GM19025 (cell line): Measurements from ENCODE around the gene TMEM61.
"Not testable (repeated sequence)": the region's sequence is repeated elsewhere in the genome, so short reads cannot be mapped to it uniquely, and the experiment has no call there.

Experiments
- ATAC-seq: cut with Tn5 transposase; IDR thresholded peaks from one replicate; pipeline ENCODE4 v1.9.1; 2021; ENCODE audit warnings: mild to moderate bottlenecking, low read depth, moderate library complexity; ENCODE audit not compliant: unreplicated experiment

The TMEM61 gene

DNA sequence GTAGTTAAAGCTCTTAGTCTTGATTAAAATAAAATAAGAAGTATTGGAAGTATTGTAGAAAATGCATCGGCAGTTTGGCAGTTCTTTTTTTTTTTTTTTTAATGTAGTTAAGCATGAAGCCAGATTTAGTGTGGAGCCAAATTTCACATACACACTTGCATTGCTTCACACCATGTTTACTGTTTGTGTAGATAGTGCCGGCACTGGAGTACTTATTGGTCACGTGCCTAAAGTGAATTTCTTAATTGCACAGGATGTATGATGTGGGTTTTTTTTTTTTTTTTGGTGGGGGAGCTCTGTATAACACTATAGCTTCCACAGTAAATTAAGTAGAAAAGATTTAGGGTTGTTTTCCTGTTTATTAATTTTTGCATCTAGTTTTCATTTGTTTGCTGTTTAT lies 21.2 kb upstream of the TMEM61 start:
- no peak for ATAC-seq

DNA sequence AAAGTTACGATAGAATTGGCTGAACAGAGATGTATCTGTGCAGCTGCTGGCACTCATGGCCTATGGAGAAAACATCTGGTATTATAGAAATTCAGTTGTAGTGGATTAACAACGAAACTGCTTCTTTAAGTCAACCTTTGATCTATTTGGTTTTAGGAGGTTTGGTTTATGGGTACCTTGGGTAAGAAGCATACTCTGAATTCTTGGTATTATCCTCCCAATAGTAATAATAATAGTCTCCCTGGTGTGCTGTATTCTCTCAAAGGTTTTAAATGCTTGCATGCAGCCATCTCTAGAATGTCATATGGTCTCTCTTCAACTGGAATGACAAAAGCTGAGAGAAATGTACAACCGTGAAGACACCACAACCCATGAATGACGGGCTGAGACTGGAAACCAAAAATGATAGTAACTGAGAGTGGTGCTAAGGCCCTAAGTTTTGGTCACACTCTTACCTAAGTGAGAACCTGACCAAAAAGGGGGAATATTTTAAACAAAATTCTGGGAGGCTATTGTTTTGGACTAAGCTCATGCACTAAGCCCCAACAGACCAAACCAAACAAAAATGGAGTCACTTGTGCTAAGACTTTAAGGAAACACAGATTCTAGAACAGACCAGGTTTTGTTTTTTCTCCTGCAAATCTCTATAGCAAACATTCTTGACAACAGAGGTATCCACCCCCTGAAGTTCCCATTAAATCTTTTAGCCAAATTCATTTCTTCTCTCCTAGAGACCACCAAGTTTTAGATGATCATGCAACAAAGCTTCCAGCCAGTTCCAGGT lies 17.6 kb upstream of the TMEM61 start:
- ATAC-seq, result no peak

DNA sequence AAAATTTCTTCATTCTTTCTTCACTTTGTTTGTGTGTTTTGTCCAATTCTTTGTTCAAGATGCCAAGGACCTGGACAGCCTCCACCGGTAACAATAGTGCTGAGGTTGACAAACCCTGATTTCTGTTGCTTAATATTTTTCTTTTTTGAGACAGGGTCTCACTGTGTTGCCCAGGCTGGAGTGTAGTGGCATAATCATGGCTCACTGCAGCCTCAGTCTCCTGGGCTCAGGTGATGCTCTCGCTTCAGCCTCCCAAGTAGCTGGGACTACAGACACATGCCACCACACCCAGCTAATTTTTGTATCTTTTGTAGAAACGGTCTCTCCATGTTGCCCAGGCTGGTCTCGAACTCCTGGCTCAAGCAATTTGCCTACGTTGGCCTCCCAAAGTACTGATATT lies 16.6 kb upstream of the TMEM61 start:
- not testable (repeated sequence) for ATAC-seq

DNA sequence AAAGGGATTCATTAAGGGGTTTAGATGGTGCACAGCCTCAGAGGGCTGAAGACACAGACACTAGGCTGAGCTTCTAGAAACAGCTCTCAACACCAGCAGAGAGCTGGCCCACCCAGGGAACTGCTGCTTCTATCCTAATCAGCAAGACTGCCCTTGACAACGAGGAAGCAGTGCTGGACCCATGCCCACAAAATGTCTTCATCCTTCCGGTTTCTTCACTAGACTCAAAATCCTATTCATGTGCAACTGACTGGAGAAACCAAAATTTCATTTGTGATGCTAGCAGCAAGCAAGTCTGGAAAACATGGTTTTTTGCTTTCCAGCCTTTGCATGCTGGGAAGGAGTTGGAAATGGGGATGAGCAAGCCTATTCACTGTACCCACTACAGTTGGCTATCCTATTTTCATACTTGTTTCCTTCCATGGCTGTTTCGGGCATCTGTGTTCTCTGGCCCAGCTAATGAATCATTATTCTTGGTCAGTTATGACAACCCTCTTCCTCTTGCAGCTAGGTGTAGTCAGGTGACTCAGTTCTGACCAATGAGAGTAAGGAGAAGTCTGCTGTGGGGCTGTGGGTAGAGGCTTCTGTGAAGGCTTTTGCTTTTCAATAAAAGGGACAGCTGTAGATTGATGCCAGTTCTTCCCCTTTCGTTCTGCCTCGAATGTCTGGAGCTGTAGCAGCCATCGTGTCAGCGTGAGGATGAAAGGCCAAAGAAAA lies 14.6 kb upstream of the TMEM61 start:
- no peak for ATAC-seq

- no peak for ATAC-seq
These were observed 13.1 kb upstream of the TMEM61 start for GRCh38 chr1:54967372-54967771.

GRCh38 chr1:54968551-54968950 lies 11.9 kb upstream of the TMEM61 start:
- no peak for ATAC-seq

DNA sequence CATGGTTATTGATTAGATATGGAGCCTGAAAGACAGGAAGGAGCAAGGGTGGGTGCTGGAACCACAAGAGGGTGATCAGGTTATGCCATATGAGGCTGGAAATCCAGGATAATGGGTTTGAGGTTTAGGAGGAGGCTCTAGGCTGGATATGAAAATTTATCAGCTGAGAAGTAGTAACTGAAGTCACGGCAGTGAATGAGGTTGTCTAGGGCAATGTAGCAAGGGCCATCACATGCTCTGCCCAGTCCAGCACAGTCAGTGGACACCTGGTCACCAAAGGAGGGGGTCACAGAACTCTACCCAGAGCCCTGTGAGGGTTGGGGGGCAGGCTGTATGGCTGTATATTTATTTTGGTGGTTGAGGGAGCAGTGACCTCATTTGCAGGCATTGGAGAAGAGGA lies 10.5 kb upstream of the TMEM61 start:
- no peak for ATAC-seq

GRCh38 chr1:54970901-54971300 lies 9.5 kb upstream of the TMEM61 start:
- no peak for ATAC-seq

GRCh38 chr1:54971317-54971791 lies 9.1 kb upstream of the TMEM61 start:
- ATAC-seq, result peak; percentile 69

DNA sequence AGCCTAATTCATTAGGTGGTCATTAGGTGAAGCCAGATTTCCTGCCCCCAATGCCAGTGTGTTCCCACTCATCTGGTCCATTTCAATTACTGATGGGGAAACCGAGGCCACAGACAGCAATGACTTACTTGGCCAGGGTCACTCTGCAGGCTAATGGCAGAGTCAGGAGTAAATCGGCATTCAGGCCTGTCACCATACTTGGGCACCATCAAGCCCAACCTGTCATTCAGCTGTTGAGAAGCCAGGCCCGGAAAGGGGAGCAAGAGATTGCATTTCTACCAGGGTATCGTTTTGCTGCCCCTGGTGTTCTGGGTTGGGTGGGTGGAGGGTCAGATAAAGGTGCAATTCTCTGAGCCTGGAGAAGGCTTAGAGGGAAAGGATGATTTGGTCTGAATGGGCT lies 8.0 kb upstream of the TMEM61 start:
- ATAC-seq, result no peak

DNA sequence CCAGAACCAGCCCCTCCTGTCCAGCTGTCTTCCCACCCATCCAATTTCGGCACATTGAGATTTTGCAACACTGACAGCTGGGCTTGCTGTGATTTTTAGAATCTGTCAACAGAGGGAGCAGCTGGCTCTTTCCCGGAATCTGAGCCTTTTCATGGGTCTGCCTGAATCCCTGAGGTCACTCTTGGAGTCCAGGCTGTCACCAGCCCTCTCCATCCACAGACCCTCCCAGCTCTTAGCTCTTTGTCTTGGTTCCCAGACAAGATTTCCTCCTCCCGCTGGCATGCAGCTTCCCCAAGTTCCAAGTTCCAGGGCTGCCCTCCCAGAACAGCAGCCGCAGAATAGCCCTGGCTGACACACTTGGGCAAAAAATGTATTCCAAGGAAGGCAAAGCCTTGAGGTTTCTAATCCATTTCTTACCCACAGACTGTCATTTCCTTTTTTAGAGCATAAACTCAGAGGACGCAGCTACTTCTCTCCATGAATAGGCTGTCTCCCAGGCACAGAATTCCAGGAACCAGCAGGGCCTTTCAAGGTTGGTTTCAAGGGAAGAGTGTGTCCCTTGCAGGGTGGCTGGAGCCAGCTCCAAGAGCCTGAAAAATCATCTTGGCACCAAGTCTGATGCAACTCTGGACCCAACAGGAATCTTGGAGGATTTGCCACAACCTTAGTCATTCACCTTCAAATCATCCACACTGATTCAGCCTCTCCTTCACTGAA lies 7.1 kb upstream of the TMEM61 start:
- ATAC-seq, result no peak

DNA sequence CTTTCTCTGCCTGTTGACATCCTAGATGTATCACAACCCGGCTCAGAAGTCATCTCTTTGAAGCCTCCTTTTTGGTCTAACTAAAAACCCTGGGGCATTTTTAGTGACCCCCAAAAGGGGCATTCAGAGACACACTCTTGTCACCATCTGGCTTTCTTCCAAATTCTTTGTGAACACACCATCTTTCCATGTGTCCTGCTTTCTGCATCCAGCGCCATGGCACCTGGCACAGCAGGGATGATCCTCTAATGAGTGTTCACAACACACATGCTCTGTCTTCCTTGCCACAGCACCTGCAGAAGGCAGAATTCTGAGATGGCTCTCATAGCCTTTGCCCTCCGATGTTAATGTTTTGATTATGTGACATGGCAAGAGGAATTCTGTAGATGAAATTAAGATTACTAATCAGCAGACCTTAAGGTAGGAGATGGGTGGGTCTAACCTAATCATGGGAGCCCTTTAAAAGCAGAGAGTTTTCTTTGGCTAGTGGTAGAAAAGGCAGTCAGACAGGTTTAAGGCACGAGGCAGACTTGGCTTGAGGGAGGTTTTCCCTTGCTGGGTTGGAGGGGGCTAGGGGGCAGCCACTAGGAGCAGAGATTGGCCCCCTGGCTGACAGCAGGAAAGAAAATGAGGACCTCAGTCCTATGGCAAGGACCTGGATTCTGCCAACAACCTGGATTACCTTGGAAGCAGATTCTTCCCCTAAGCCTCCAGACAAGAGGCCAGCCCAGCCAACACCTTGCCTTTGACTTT lies 4.9 kb upstream of the TMEM61 start:
- no peak for ATAC-seq

GRCh38 chr1:54976747-54977146 lies 3.7 kb upstream of the TMEM61 start:
- ATAC-seq, result no peak

DNA sequence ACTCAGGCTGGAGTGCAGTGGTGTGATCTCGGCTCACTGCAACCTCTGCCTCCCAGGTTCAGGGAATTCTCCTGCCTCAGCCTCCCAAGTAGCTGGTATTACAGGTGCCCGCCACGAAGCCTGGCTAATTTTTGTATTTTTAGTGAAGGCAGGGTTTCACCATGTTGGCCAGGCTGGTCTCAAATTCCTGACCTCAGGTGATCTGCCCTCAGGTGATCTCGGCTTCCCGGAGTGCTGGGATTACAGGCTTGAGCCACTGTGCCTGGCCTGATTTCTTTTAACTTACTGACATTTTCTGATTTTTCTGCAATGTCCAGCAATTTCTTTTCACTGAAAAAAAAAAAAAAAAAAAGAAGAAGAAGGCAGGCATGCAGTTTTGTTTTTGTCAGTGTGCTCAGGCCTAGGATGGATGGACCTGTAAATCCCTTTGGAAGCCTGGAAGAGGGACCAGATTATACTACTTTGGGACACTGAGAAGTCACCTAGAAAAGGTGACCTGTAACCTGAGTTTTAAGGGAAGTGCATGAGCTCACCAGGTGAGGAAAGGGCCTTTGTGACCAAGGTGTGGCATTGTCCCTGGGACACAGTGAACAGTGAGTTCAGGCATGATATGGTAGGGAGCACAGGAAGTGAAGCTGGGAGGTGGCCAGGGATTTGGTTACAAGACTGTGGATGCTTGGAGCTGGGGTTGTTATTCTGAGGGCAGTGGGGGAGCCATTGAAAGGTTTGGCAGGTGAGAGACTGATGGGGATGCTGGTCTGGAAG lies 2.7 kb upstream of the TMEM61 start:
- no peak for ATAC-seq

DNA sequence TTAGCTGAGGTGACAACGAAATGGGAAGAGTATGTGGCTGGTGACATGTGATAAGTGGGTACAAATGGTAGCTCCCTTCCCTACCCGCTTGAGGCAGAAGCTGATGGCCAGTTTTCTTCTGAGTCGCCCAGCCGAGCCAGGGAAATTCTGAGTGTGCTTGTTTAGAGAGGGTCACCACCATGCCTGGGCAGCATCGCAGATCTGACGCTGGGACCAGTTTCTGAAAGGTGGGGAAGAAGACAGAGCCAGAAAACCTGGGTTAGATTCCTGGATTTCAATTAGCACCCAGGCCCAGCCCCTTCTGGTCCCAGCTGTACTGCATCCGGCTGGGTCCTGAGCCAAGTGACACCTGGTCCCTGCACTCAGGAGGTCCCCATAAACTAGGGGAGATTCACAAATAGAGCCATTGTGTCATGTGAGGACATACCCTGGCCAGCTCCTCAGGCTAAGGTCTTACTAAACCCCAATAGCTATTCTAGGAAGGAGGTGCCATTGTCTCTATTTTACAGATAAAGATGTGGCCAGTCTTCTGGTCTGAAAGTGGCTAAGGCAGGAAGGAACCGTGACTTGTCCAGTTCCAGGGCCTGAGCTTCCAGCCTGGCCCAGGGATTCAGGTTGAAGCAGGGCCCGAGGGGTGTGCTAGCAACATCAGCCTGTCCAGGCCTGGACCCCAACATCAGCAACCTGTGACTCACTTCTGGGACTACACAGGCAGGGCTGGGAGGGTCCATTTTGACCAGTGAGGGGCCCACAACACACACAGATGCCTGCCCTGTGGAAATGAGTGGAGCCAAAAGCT lies 1.7 kb upstream of the TMEM61 start:
- no peak for ATAC-seq

GRCh38 chr1:54979327-54979891 lies 1.0 kb upstream of the TMEM61 start:
- no peak for ATAC-seq

DNA sequence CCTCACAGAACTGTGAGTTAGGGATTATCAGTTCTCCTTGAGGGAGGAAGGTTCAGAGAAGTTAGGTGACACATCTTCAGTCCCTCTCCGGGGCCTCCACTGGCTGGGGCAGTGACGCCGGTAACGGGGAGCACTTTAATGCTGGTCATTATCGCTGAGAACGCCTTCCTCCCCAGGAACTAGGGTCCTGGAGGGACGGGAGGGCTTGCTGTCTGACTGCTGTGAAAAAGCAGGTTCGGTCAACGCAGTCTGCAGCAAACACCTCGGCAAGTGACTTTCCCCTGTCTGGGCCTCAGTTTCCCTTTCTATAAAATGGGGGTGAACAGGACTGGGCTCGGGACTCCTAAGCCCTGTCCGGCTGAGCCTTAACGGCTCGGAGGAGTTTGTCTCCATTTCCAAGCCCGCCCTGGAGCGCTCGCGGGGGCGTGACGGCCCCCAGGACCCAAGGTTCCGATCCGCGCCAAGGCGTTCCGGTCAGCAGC lies 341 bp upstream of the TMEM61 start:
- no peak for ATAC-seq

DNA sequence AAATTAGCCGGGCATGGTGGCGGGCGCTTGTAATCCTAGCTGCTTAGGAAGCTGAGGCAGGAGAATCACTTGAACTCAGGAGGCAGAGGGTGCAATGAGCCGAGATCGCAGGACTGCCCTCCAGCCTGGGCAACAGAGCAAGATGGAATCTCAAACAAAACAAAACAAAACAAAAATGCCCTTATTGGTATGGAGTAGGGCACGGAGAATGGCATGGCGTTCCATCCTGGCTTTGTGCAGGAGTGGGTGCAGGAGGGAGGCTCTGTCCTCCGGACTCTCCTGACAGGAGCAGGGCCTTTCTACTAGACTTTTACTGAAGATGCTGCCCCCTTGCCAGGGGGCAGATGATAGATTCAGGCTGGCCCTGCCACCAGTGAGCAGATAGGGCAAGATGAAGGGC lies 1.0 kb downstream of the TMEM61 start:
- ATAC-seq, result no peak

DNA sequence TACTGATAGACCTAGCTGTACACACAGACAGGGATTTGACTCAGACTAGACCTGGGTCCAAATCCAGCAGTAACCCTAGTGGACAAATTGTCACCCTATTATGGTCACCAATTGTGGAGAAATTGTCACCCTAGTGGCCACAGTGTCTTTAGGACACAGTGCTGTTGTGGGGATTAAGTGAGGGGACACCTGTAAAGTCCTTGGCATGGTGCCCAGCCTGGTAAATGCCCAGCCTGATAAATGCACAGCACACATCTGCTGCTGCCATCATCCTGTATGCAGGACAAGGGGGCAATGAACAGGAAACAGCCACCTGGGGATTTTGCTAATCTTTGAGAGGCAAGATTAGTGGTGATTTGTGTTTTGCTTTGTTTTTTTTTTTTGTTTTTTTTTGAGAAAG lies 2.3 kb downstream of the TMEM61 start:
- no peak for ATAC-seq
